H9 (cell line): Measurements from ENCODE around the gene EHHADH. TPM values are rescaled to one million over a fixed set of nuclear protein-coding genes. Genes with fewer than 3 reads are reported as not detected.

Experiments used
- DNase-seq: peaks from one replicate; pipeline ENCODE4 v3.0.0-alpha.2; 2017
- H2AFZ ChIP-seq: one replicate; pipeline ENCODE4 v1.6.1; 2013; ENCODE audit warnings: mild to moderate bottlenecking, low read length, control low read depth, moderate library complexity
- H2AK5ac ChIP-seq: 2 replicates; pipeline ENCODE4 v1.6.1; 2013; ENCODE audit warnings: low read length, control low read depth, mixed read lengths; ENCODE audit not compliant: insufficient read length
- H2BK120ac ChIP-seq: one replicate; pipeline ENCODE4 v1.6.1; 2013; ENCODE audit warnings: low read depth, mild to moderate bottlenecking, low read length, control low read depth, inconsistent platforms; ENCODE audit not compliant: poor library complexity, severe bottlenecking
- H2BK12ac ChIP-seq: 2 replicates; pipeline ENCODE4 v1.6.1; 2013; ENCODE audit warnings: low read length, control low read depth, mixed read lengths, low read depth; ENCODE audit not compliant: insufficient read length
- H2BK15ac ChIP-seq: 2 replicates; pipeline ENCODE4 v1.6.1; 2013; ENCODE audit warnings: low read depth, low read length, control low read depth
- H2BK20ac ChIP-seq: one replicate; pipeline ENCODE4 v1.6.1; 2013; ENCODE audit warnings: low read depth, mild to moderate bottlenecking, low read length, control low read depth, inconsistent platforms; ENCODE audit not compliant: poor library complexity, severe bottlenecking
- H2BK5ac ChIP-seq: 2 replicates; pipeline ENCODE4 v1.6.1; 2013; ENCODE audit warnings: low read length, control low read depth, mixed read lengths; ENCODE audit not compliant: insufficient read length
- H3K14ac ChIP-seq: 2 replicates; pipeline ENCODE4 v1.6.1; 2013; ENCODE audit warnings: low read length, control low read depth; ENCODE audit not compliant: insufficient read depth
- H3K18ac ChIP-seq: 2 replicates; pipeline ENCODE4 v1.6.1; 2013; ENCODE audit warnings: low read depth, mild to moderate bottlenecking, mixed read lengths, low read length, control low read depth; ENCODE audit not compliant: insufficient read length
- H3K23ac ChIP-seq: 2 replicates; pipeline ENCODE4 v1.6.1; 2013; ENCODE audit warnings: low read length, control low read depth, mixed read lengths, low read depth; ENCODE audit not compliant: insufficient read length
- H3K23me2 ChIP-seq: 2 replicates; pipeline ENCODE4 v1.6.1; 2013; ENCODE audit warnings: low read depth, mild to moderate bottlenecking, mixed read lengths, low read length, control low read depth; ENCODE audit not compliant: insufficient read length, poor library complexity, severe bottlenecking
- H3K27ac ChIP-seq: 2 replicates; pipeline ENCODE4 v1.5.1; 2013; ENCODE audit warnings: low read length, control low read depth, mixed read lengths, low read depth; ENCODE audit not compliant: insufficient read length
- H3K27me3 ChIP-seq: 2 replicates; pipeline ENCODE4 v1.6.1; 2013; ENCODE audit warnings: low read length, control low read depth, inconsistent platforms; ENCODE audit not compliant: insufficient read depth
- H3K4ac ChIP-seq: 2 replicates; pipeline ENCODE4 v1.6.1; 2013; ENCODE audit warnings: low read depth, mild to moderate bottlenecking, control low read depth, inconsistent platforms, low read length, moderate library complexity
- H3K4me1 ChIP-seq: 2 replicates; pipeline ENCODE4 v1.6.1; 2013; ENCODE audit warnings: low read length, control low read depth, inconsistent platforms; ENCODE audit not compliant: insufficient read depth
- H3K4me2 ChIP-seq: 2 replicates; pipeline ENCODE4 v1.6.1; 2013; ENCODE audit warnings: low read length, control low read depth, mixed read lengths; ENCODE audit not compliant: insufficient read length, insufficient read depth
- H3K56ac ChIP-seq: 2 replicates; pipeline ENCODE4 v1.6.1; 2013; ENCODE audit warnings: low read depth, mild to moderate bottlenecking, mixed read lengths, low read length, control low read depth; ENCODE audit not compliant: insufficient read length
- H3K79me1 ChIP-seq: 2 replicates; pipeline ENCODE4 v1.6.1; 2013; ENCODE audit warnings: low read depth, mild to moderate bottlenecking, moderate library complexity, low read length, control low read depth, inconsistent platforms; ENCODE audit not compliant: insufficient read depth, poor library complexity, severe bottlenecking
- H3K79me2 ChIP-seq: 2 replicates; pipeline ENCODE4 v1.6.1; 2013; ENCODE audit warnings: low read length, control low read depth, inconsistent platforms; ENCODE audit not compliant: insufficient read depth
- H3K9ac ChIP-seq: 2 replicates; pipeline ENCODE4 v1.6.1; 2013; ENCODE audit warnings: low read length, control low read depth, mixed read lengths; ENCODE audit not compliant: insufficient read length; ENCODE audit errors: extremely low read depth
- H3K9me3 ChIP-seq: one replicate; pipeline ENCODE4 v1.6.1; 2013; ENCODE audit warnings: low read depth, low read length, inconsistent platforms; ENCODE audit not compliant: control insufficient read depth
- H3T11ph ChIP-seq: one replicate; pipeline ENCODE4 v1.6.1; 2013; ENCODE audit warnings: mild to moderate bottlenecking, low read length, control low read depth, inconsistent platforms
- H4K20me1 ChIP-seq: one replicate; pipeline ENCODE4 v1.6.1; 2013; ENCODE audit not compliant: control insufficient read depth, insufficient read length, insufficient read depth
- H4K5ac ChIP-seq: 2 replicates; pipeline ENCODE4 v1.6.1; 2013; ENCODE audit warnings: low read depth, mild to moderate bottlenecking, mixed read lengths, low read length, control low read depth; ENCODE audit not compliant: insufficient read length
- H4K8ac ChIP-seq: replicated peaks from 2 replicates; pipeline ENCODE4 v1.6.1; 2013; ENCODE audit warnings: low read length, control low read depth, mixed read lengths, low read depth; ENCODE audit not compliant: insufficient read length
- H4K91ac ChIP-seq: 2 replicates; pipeline ENCODE4 v1.6.1; 2013; ENCODE audit warnings: low read depth, mild to moderate bottlenecking, moderate library complexity, mixed read lengths, low read length, control low read depth; ENCODE audit not compliant: insufficient read length
- H3K27ac Mint-ChIP-seq, 3 experiments: 2 replicates in 2 of 3; 3 replicates in 1 of 3; pipeline ENCODE4 v1.8.0; 2020 to 2021; ENCODE audit warnings: mixed read lengths in 3 of 3, mild to moderate bottlenecking in 1 of 3, moderate library complexity in 1 of 3
- H3K27me3 Mint-ChIP-seq: 2 replicates; pipeline ENCODE4 v1.8.0; 2021; ENCODE audit warnings: low read depth, mild to moderate bottlenecking, moderate library complexity, mixed read lengths
- H3K36me3 Mint-ChIP-seq, 3 experiments: 2 replicates in 2 of 3; 3 replicates in 1 of 3; pipeline ENCODE4 v1.8.0; 2020 to 2021; ENCODE audit warnings: low read depth in 3 of 3, mixed read lengths in 3 of 3; ENCODE audit not compliant: insufficient read depth in 1 of 3
- H3K4me1 Mint-ChIP-seq, 2 experiments: 2 replicates each; pipeline ENCODE4 v1.8.0; 2020; ENCODE audit warnings: mixed read lengths in 2 of 2
- H3K4me3 Mint-ChIP-seq, 2 experiments: 2 replicates in 1 of 2; 3 replicates in 1 of 2; pipeline ENCODE4 v1.8.0; 2020 to 2021; ENCODE audit warnings: mild to moderate bottlenecking in 2 of 2, mixed read lengths in 2 of 2, moderate library complexity in 1 of 2
- H3K9me3 Mint-ChIP-seq, 2 experiments: 2 replicates in 1 of 2; 3 replicates in 1 of 2; pipeline ENCODE4 v1.8.0; 2020; ENCODE audit warnings: mild to moderate bottlenecking in 2 of 2, mixed read lengths in 2 of 2, moderate library complexity in 1 of 2
- WGBS: extraction: QIAGEN DNeasy Blood & Tissue Kit; methylation state at CpG from one replicate; pipeline ENCODE4 v1.1.7; 2013; ENCODE audit warnings: missing lambda C conversion rate, low lambda C conversion rate, mixed read lengths; ENCODE audit not compliant: insufficient read length; ENCODE audit errors: extremely low coverage; 5-methylcytosine and 5-hydroxymethylcytosine counted together
- total RNA-seq: library from RNA; stranded (reverse); gene quantifications from 2 replicates; pipeline ENCODE4 v1.2.1, GENCODE V29; 2021
- TF ChIP-seq, protein P1 (sequence below): fragments of 200-600 bp; sonication (generic); conservative IDR thresholded peaks from 3 replicates; pipeline ENCODE4 v1.8.0; 2021; ENCODE audit warnings: antibody characterized with exemption, mild to moderate bottlenecking

The EHHADH gene
- total RNA-seq, 1 experiment from 2014 or later = 2.1 TPM

- H3K4ac ChIP-seq = no peak overlapping the region
- H3K79me2 ChIP-seq = no peaks in the 10 kb centered on the region
- H3K79me1 ChIP-seq = no peaks in the 10 kb centered on the region
- peak overlapping the region; percentile 43 for H3K18ac ChIP-seq
- Mint-ChIP-seq H3K4me3 (peak overlapping the region; percentile 89 to 90), H3K27me3 (peaks cover 37% of the 10 kb centered on the region), H3K4me1 (peaks cover 3 to 19% of the 10 kb centered on the region in 2 experiments), H3K36me3 (no peaks in the 10 kb centered on the region; a peak in 1 of 7 replicates), H3K27ac (peak overlapping the region; percentile 88 to 97 (median 97)), H3K9me3 (no peaks in the 10 kb centered on the region; a peak in 1 of 5 replicates)
- H2BK20ac ChIP-seq = no peak overlapping the region
- no peaks in the 10 kb centered on the region for H3K4me1 ChIP-seq
- peaks cover 5% of the 10 kb centered on the region for H3K23me2 ChIP-seq
- TF ChIP-seq, protein P1, sequence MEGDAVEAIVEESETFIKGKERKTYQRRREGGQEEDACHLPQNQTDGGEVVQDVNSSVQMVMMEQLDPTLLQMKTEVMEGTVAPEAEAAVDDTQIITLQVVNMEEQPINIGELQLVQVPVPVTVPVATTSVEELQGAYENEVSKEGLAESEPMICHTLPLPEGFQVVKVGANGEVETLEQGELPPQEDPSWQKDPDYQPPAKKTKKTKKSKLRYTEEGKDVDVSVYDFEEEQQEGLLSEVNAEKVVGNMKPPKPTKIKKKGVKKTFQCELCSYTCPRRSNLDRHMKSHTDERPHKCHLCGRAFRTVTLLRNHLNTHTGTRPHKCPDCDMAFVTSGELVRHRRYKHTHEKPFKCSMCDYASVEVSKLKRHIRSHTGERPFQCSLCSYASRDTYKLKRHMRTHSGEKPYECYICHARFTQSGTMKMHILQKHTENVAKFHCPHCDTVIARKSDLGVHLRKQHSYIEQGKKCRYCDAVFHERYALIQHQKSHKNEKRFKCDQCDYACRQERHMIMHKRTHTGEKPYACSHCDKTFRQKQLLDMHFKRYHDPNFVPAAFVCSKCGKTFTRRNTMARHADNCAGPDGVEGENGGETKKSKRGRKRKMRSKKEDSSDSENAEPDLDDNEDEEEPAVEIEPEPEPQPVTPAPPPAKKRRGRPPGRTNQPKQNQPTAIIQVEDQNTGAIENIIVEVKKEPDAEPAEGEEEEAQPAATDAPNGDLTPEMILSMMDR = no peak
- no peak overlapping the region for H4K91ac ChIP-seq
- no peak overlapping the region for H3K23ac ChIP-seq
- no peak overlapping the region for H3T11ph ChIP-seq
- no peak overlapping the region for H4K8ac ChIP-seq
- no peak overlapping the region for H2BK5ac ChIP-seq
- no CpG with 5 or more reads among the region's 41 CpGs for WGBS
- DNase-seq = peak; percentile 98
- no peak overlapping the region for H2BK120ac ChIP-seq
- H2BK15ac ChIP-seq = no peak overlapping the region
- H3K4me2 ChIP-seq = peak overlapping the region; percentile 93
- H3K27me3 ChIP-seq = no peaks in the 10 kb centered on the region
- no peak overlapping the region for H4K5ac ChIP-seq
- H3K27ac ChIP-seq = no peak overlapping the region
- no peak overlapping the region for H2AFZ ChIP-seq
- H3K14ac ChIP-seq = no peak overlapping the region; the same call in 1 of the 2 replicates
- H2AK5ac ChIP-seq = no peak overlapping the region
- no peaks in the 10 kb centered on the region for H3K9me3 ChIP-seq
- H3K56ac ChIP-seq = no peak overlapping the region
- no peaks in the 10 kb centered on the region for H4K20me1 ChIP-seq
- H2BK12ac ChIP-seq = no peak overlapping the region
- H3K9ac ChIP-seq = peak overlapping the region; percentile 57
Measured at GRCh38 chr3:185282696-185283373, 29.0 kb upstream of the EHHADH start.
